Skin of body (tissue), 2 donors: ENCODE measurements around the gene CERS4. TPM values are rescaled to one million over a fixed set of nuclear protein-coding genes. Genes with fewer than 3 reads are reported as not detected.
A peak's percentile ranks its signal among the peaks of the same experiment; 100 is the strongest.
"Not testable (repeated sequence)": the region's sequence is repeated elsewhere in the genome, so short reads cannot be mapped to it uniquely, and the experiment has no call there.

Experiments
- DNase-seq: peaks from one replicate; lab custom pipeline; 2025; lab: John Stamatoyannopoulos, UW
- total RNA-seq: library from RNA; depleted of rRNA; stranded (reverse); fragments of >200 nt; gene quantifications from one replicate; pipeline ENCODE4 v1.2.3, GENCODE V29; 2014

Gene CERS4
- 55.2 TPM for total RNA-seq

GRCh38 chr19:8208922-8209461 is at the start of gene CERS4:
Gene CERS4, plus strand, starts transcription at chr19:8209370. Its CDS starts 41,707 bp downstream, at chr19:8251077.
- DNase-seq: peak; percentile 69

- DNase-seq: no peak
Measured at GRCh38 chr19:8161135-8161646, 48.0 kb upstream of the CERS4 start.

- no peak for DNase-seq
Measured at GRCh38 chr19:8163759-8164158, 45.4 kb upstream of the CERS4 start.

- no peak for DNase-seq
Measured at GRCh38 chr19:8167985-8168384, 41.2 kb upstream of the CERS4 start.

- no peak for DNase-seq
Measured at GRCh38 chr19:8168537-8168936, 40.6 kb upstream of the CERS4 start.

- DNase-seq: no peak
Measured at GRCh38 chr19:8174706-8175105, 34.5 kb upstream of the CERS4 start.

- DNase-seq: no peak
Measured at GRCh38 chr19:8180018-8180417, 29.2 kb upstream of the CERS4 start.

- DNase-seq: no peak
Measured at GRCh38 chr19:8184274-8184673, 24.9 kb upstream of the CERS4 start.

GRCh38 chr19:8185343-8186068 is 23.7 kb upstream of the CERS4 start:
- no peak for DNase-seq

- DNase-seq: no peak
Measured at GRCh38 chr19:8192221-8192820, 16.8 kb upstream of the CERS4 start.

- no peak for DNase-seq
Measured at GRCh38 chr19:8194528-8195267, 14.5 kb upstream of the CERS4 start.

- no peak for DNase-seq
Measured at GRCh38 chr19:8196271-8196927, 12.8 kb upstream of the CERS4 start.

- not testable (repeated sequence) for DNase-seq
Measured at GRCh38 chr19:8203288-8204120, 5.7 kb upstream of the CERS4 start.

- DNase-seq: no peak
Measured at GRCh38 chr19:8204961-8205360, 4.2 kb upstream of the CERS4 start.

GRCh38 chr19:8206147-8207087 is 2.8 kb upstream of the CERS4 start:
- no peak for DNase-seq

- not testable (repeated sequence) for DNase-seq
Measured at GRCh38 chr19:8207326-8207725, 1.8 kb upstream of the CERS4 start.

- DNase-seq: no peak
Measured at GRCh38 chr19:8208119-8208921, 850 bp upstream of the CERS4 start.
